ENCODE measurements around the gene FAM13A.
A peak's percentile ranks its signal among the peaks of the same experiment; 100 is the strongest.

FAM13A gene

GRCh38 chr4:88807499-88807898 lies 249.5 kb downstream of the FAM13A start:
- DNase-seq, result no peak

DNA sequence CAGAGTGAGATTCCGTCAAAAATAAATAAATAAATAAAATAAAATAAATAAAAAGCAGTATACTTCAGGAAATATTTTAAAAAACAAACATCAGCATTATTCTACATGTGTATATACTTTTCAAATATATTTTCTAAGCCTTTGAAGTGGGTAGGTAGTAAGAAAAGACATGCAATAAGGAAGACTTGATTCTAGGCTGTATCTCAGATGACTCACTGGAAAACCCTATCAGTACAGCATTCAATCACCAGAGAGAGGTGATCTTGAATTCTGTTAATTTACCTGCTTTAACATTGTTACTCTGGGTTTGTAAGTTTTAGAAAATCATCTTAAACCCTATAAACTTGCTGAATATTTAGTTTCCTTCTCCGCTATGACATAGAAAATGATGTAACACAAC lies 252.8 kb downstream of the FAM13A start:
- DNase-seq, result no peak

DNA sequence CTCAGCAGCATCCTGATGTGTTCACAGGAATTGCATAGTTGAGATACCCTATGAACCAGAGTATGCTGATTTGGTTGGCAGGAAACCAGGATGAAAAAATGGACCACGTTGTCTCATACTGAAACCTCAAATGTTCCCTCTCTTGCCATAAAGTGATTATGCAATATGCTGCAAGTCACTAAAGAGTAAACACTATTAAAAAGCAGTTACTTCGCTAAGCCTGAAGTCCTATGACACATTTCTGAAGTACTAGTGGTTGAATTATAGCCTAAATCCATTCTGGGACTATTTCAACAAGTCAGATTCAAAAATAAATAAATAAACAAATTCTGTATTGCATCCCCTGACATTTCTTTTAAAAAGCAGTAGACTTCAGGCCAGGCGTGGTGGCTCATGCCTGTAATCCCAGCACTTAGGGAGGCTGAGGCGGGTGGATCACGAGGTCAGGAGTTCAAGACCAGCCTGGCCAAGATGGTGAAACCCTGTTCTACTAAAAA lies 253.3 kb downstream of the FAM13A start:
- DNase-seq, result peak; percentile 57 to 68

DNA sequence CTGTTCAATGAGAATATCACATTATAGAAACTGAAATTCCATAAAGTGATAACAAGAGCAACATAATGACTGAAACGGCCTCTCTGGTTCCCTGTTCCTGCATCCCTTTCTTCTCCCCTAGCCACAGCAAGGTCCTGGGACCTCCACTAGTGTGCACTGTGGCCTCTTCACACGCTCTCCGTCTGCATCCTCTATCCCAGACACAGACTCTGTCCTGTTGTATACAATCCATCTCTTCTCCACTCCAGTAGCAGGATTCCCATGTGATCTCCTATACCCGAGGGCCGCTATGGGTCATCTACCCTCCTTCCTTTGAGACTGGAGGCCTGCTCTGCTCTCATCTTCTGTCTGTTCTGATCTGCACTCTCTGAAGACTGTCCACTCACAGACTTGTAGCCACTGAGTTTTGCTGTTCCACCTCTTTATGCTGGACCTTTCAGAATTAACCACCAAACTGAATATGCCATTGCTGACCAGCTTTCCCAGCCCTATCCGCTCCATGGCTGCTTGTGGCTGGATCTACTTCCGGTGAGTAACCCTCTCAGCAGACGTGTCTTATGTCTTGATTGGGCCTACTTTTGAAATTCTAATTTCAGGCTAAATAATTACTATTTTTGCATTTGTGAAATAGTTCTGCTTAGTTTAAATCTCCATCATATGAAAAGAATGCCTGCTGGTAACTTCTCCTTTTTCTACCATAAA lies 254.2 kb downstream of the FAM13A start:
- DNase-seq, result no peak

- no peak for DNase-seq
These were observed 254.8 kb downstream of the FAM13A start for GRCh38 chr4:88802138-88802537.

DNA sequence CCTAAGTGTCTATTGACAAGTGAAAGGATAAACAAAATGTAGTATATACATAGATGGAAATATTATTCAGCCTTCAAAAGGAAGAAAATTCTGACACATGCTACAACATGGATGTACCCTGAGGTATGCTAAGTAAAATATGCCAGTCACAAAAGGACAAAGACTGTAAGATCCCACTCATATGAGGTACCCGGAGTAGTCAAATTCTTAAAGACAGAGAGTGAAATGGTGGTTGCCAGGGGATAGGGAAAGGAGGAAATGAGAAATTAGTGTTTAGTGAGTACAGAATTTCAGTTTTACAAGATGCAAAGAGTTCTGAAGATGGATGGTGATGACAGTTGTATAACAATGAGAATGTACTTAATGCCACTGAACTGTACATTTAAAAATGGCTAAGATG lies 257.1 kb downstream of the FAM13A start:
- no peak for DNase-seq

GRCh38 chr4:88797725-88798124 lies 259.3 kb downstream of the FAM13A start:
- no peak for DNase-seq

DNA sequence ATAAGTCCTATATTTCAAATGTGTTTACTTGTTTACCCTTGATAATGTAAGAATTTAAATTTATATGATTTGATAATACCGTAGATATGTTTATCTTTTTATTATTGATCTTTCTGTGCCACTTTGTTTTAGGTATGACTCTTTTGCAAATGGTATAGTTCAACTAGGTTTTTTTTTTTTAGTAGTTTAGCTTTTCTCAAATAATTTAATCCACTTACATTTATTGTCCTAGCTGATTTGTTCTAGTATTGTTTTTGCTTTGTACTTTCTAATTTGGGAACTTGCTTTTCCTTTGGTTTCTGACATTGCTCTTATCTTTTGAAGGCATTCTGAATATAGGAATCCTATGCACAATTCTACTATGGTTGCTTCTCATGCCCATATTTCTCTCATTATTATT lies 260.4 kb downstream of the FAM13A start:
- DNase-seq, result no peak

- no peak for DNase-seq
These were observed 262.0 kb downstream of the FAM13A start for GRCh38 chr4:88794952-88795351.

GRCh38 chr4:88794087-88794690 lies 262.8 kb downstream of the FAM13A start:
- DNase-seq, result no peak

DNA sequence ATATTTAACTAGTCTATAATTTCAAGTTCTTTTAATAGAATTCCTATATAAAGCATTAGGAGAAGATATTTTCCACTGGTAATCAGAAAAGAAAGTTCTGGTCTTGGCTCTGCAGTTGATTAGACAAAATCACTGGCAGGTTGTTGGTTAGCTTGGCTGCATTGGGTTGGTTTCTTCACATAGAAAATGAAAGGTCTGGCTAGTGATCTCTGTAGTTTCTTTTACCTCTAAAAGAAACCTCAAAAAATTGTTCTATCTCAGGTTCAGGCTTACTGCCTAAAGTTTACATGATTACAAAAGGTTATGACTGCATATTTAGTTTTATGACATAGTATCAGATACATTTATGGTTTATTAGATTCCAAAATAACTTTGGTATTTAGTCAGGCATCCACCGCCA lies 263.5 kb downstream of the FAM13A start:
- no peak for DNase-seq

DNA sequence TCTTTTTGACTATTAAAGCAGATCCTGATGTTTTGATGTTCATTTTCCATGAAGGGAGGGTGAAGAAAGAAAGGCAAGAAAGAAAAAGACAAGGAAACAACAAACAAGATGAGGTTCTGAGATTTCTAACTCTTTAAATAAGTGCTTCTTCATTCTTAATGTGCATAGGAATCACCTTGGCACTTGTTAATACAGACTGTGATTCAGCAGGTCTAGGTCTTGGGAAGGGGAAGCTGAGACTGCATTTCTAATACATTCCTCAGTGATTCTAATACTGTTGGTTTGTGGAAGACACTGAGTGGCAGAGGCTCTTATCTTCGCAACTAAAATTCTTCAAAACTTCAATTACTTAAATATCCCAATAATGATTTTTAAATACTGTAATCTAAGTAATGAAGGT lies 264.2 kb downstream of the FAM13A start:
- DNase-seq, result no peak

DNA sequence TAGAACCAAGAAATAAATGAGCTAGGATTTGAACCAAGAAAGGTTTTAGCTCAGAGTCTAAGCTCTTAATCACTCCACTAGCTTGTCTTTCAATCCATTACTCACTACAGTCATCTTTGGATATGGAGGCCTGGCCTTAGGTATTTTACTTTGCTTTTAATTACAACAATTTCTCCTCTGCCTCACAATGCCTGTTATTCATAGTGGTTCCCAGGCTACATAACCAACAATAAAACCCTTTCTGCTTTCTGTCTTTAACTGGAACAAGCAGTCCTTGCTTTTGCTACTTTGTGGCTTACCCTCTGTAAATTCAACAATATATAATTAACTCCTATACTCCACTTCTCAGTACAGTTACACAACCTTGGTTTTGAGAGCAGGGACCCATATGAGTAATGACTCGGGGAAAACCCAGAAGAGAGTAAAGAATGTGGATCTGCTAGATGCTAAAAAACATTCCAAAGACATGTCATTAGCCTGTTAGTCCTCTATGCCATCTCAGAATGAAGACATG lies 264.7 kb downstream of the FAM13A start:
- DNase-seq, result peak; percentile 71 to 74

- no peak for DNase-seq
These were observed 265.7 kb downstream of the FAM13A start for GRCh38 chr4:88791274-88791673.

- no peak for DNase-seq
These were observed 268.1 kb downstream of the FAM13A start for GRCh38 chr4:88788895-88789294.

DNA sequence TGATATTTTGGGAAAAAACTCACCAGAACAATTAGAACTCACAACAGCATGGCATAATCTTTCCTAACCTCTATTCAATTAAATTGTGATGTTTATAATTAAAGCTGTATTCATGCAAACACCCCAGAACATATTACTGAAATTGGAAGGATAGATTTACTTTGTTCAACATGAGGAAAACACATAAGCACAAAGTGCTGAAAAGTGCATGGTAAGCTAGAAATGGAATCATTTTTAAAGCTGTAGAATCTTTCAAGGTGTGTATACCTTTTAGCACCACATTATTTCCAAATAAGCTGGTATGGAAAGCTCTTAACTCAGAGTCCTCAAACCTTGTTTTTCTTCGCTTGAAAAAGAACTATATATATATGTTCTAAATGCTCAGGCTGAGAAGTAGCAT lies 268.6 kb downstream of the FAM13A start:
- no peak for DNase-seq

- no peak for DNase-seq
These were observed 271.0 kb downstream of the FAM13A start for GRCh38 chr4:88786011-88786410.

- DNase-seq, result no peak
These were observed 276.6 kb downstream of the FAM13A start for GRCh38 chr4:88780389-88780788.

DNA sequence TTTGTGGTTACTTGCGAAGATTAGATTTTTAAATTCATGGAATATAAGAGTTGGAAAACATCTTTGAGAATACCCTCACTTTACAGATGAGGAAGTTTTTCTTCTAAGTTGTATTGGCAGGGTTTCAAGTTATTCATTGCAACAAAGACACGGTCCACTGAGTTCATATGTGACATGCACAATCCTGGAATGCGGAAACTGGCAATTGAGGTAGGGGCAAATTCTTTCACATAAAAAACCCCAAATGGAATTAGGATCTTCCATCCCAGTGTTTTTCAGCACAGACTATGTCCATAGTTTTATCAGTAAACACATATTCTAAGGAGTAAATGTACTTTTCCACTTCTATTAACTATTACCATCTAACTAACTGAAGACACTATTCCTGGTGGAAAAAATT lies 277.6 kb downstream of the FAM13A start:
- no peak for DNase-seq

DNA sequence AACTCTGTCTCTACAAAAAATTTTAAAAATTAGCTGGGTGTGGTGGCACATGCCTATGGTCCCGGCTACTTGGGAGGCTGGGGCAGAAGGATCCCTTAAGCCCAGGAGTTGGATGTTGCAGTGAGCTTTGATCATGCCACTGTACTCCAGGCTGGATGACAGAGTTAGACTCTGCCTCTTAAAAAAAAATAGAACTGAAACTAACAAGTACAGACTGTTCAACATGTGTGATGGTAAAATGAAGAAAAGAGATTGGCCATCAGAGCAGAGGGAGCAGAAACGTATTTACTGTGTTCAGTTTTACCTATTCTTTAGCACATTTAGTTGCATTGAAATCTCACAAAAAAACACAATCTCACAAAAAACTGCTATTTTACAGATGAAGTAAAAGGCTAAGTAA lies 281.5 kb downstream of the FAM13A start:
- no peak for DNase-seq

DNA sequence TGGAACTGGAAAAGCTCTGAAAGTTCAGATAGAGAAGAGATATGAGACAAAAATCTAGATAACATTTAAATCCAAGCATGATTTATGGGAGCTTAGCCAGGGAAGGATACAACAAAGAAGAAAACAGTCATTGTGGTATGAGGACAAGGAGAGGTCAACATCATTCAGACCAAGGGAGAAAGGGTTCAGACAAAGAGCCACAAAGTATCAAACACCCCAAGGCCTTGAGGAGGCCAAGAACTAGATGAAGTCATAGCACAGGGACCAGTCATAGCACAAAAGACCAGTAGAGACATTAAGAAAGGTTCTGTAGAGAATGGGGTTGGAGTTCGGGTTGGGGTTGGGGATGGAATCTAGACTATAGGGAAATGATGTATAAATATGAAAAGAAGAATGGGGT lies 282.0 kb downstream of the FAM13A start:
- no peak for DNase-seq

DNA sequence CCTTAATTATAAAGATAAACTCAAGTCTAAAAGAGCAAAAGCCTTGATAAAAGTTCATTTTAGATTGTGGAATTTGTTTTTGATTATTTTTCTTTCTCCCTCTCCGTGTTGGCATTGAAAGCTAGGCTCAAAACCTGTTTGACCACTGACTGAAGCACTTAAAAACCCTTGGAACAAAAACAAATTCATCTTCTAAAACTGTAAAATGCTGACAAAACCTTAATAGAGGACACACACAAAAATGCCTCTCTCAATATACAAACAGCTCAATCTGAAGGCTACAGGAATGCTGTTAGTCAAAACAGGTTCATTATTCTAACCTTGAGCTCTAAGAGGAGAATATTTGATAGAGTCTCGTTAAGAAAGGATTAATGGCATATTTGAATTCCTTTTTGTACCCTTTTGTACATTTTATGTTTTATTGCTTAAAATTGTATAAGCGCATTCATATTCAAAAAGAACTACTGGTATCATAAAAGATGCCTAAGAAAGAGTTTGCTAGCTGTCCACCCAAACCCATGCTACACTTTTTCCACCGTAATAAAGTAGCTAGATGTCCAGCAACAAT lies 285.0 kb downstream of the FAM13A start:
- DNase-seq, result no peak

GRCh38 chr4:88765729-88766128 lies 291.3 kb downstream of the FAM13A start:
- no peak for DNase-seq

DNA sequence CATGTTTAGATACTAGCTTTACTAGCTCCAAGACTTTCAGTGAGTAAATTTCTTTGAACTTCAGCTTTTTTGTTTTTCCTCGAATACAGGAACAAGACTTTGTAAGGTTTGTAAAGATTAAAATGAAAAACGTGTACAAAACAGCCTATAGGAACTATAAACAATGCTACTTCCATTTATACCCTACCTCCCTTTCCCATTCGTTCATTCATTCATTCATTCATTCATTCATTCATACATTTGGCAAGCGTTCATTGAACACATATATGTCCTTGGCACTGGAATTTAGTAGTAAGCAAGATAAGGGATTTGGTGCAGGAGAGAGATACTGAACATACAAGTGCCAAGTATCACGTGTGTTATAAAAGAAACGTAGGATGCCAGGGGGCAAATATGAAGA lies 293.9 kb downstream of the FAM13A start:
- no peak for DNase-seq
